ENCODE results near the gene CAPN11.
"Not testable (repeated sequence)": the region's sequence is repeated elsewhere in the genome, so short reads cannot be mapped to it uniquely, and the experiment has no call there.

CAPN11 gene

GRCh38 chr6:44185356-44185755 is 26.7 kb downstream of the CAPN11 start:
- DNase-seq, result not testable (repeated sequence)

- no peak for DNase-seq
These were observed 27.5 kb downstream of the CAPN11 start for GRCh38 chr6:44185953-44186634.

- DNase-seq, result no peak
These were observed 28.0 kb downstream of the CAPN11 start for GRCh38 chr6:44186635-44187025.

- no peak for DNase-seq
These were observed 30.2 kb downstream of the CAPN11 start for GRCh38 chr6:44188819-44189218.

GRCh38 chr6:44189257-44189656 is 30.6 kb downstream of the CAPN11 start:
- DNase-seq, result no peak

GRCh38 chr6:44190715-44191114 is 32.1 kb downstream of the CAPN11 start:
- DNase-seq, result no peak

GRCh38 chr6:44192428-44193041 is 33.9 kb downstream of the CAPN11 start:
- no peak for DNase-seq

- DNase-seq, result no peak
These were observed 34.8 kb downstream of the CAPN11 start for GRCh38 chr6:44193307-44193910.

- no peak for DNase-seq
These were observed 35.7 kb downstream of the CAPN11 start for GRCh38 chr6:44194326-44194725.

- not testable (repeated sequence) for DNase-seq
These were observed 37.7 kb downstream of the CAPN11 start for GRCh38 chr6:44196351-44196750.

- DNase-seq, result no peak
These were observed 40.1 kb downstream of the CAPN11 start for GRCh38 chr6:44198684-44199083.

- no peak for DNase-seq
These were observed 41.3 kb downstream of the CAPN11 start for GRCh38 chr6:44199883-44200282.

GRCh38 chr6:44201200-44201599 is 42.6 kb downstream of the CAPN11 start:
- no peak for DNase-seq

- DNase-seq, result no peak
These were observed 43.2 kb downstream of the CAPN11 start for GRCh38 chr6:44201638-44202303.

GRCh38 chr6:44202332-44202971 is 43.8 kb downstream of the CAPN11 start:
- no peak for DNase-seq

- DNase-seq, result no peak
These were observed 44.5 kb downstream of the CAPN11 start for GRCh38 chr6:44202972-44203750.

- DNase-seq, result no peak
These were observed 45.3 kb downstream of the CAPN11 start for GRCh38 chr6:44203955-44204354.

GRCh38 chr6:44207966-44208365 is 49.3 kb downstream of the CAPN11 start:
- no peak for DNase-seq

- DNase-seq, result no peak
These were observed 52.7 kb downstream of the CAPN11 start for GRCh38 chr6:44211284-44211683.

GRCh38 chr6:44214307-44214706 is 55.7 kb downstream of the CAPN11 start:
- no peak for DNase-seq

- no peak for DNase-seq
These were observed 58.2 kb downstream of the CAPN11 start, which contains the start of gene MYMX for GRCh38 chr6:44216677-44217331. Gene MYMX (plus strand): TSS chr6:44216926. CDS start chr6:44217472, 546 bp downstream.

Measured in stimulated activated CD4-positive, alpha-beta T cell treated with anti-CD3 and anti-CD28 coated beads, Interleukin-4, amount 100 ng/mL, for 1 hour (primary cell).